ENCODE results near the gene C6orf89.

C6orf89 gene

GRCh38 chr6:36928547-36928918 is 42.8 kb downstream of the C6orf89 start:
- peaks cover 26% of the 10 kb centered on the region for H3K4me1 ChIP-seq (ENCODE audit: insufficient read depth, low read length, poor library complexity, severe bottlenecking)
- no peak overlapping the region for H3K4me3 ChIP-seq (ENCODE audit: low read length, poor library complexity, severe bottlenecking)
- H2AFZ ChIP-seq (ENCODE audit: low read length): no peak overlapping the region
- H3K9ac ChIP-seq (ENCODE audit: low read depth, low read length, poor library complexity, severe bottlenecking): no peak overlapping the region
- H3K36me3 ChIP-seq (ENCODE audit: insufficient read depth, low read length): no peaks in the 10 kb centered on the region; the same call in 1 of the 2 replicates
- H3F3A ChIP-seq (ENCODE audit: low read depth): no peaks in the 10 kb centered on the region
- no peaks in the 10 kb centered on the region for H3K9me2 ChIP-seq (replicated peaks; ENCODE audit: low read depth, low read length)
- no peaks in the 10 kb centered on the region for H3K79me2 ChIP-seq (ENCODE audit: insufficient read depth, low read length)
- no peaks in the 10 kb centered on the region for H3K9me3 ChIP-seq (ENCODE audit: insufficient read depth, low read depth, low read length)
- no peak for TF ChIP-seq EZH2phosphoT487 (IDR thresholded peaks at IDR 0.05; ENCODE audit: borderline replicate concordance)
- no peak for TF ChIP-seq CTCF (conservative IDR thresholded peaks at IDR 0.05; ENCODE audit: low read length)
- no peaks in the 10 kb centered on the region for H3K27me3 ChIP-seq (ENCODE audit: insufficient read depth, low read length, poor library complexity, severe bottlenecking)
- no peaks in the 10 kb centered on the region for H4K20me1 ChIP-seq (ENCODE audit: insufficient read depth, low read length, poor library complexity, severe bottlenecking)
- no peak overlapping the region for H3K4me2 ChIP-seq (ENCODE audit: low read depth, low read length, poor library complexity, severe bottlenecking)

- H3K36me3 ChIP-seq (ENCODE audit: insufficient read depth, low read length): no peaks in the 10 kb centered on the region
- no peaks in the 10 kb centered on the region for H4K20me1 ChIP-seq (ENCODE audit: insufficient read depth, low read length, poor library complexity, severe bottlenecking)
- no peaks in the 10 kb centered on the region for H3K79me2 ChIP-seq (ENCODE audit: insufficient read depth, low read length)
- no peak overlapping the region for H2AFZ ChIP-seq (ENCODE audit: low read length)
- no peak for TF ChIP-seq CTCF (conservative IDR thresholded peaks at IDR 0.05; ENCODE audit: low read length)
- TF ChIP-seq EZH2phosphoT487 (IDR thresholded peaks at IDR 0.05; ENCODE audit: borderline replicate concordance): no peak
- no peaks in the 10 kb centered on the region for H3F3A ChIP-seq (ENCODE audit: low read depth)
- H3K9me3 ChIP-seq (ENCODE audit: insufficient read depth, low read depth, low read length): no peaks in the 10 kb centered on the region
- no peak overlapping the region for H3K4me3 ChIP-seq (ENCODE audit: low read length, poor library complexity, severe bottlenecking)
- no peaks in the 10 kb centered on the region for H3K27me3 ChIP-seq (ENCODE audit: insufficient read depth, low read length, poor library complexity, severe bottlenecking)
- peaks cover 20% of the 10 kb centered on the region for H3K4me1 ChIP-seq (ENCODE audit: insufficient read depth, low read length, poor library complexity, severe bottlenecking)
- H3K9me2 ChIP-seq (replicated peaks; ENCODE audit: low read depth, low read length): no peaks in the 10 kb centered on the region
- no peak overlapping the region for H3K9ac ChIP-seq (ENCODE audit: low read depth, low read length, poor library complexity, severe bottlenecking)
- no peak overlapping the region for H3K4me2 ChIP-seq (ENCODE audit: low read depth, low read length, poor library complexity, severe bottlenecking)
Measured at GRCh38 chr6:36929152-36929551, 43.4 kb downstream of the C6orf89 start.

GRCh38 chr6:36929607-36930006 is 43.9 kb downstream of the C6orf89 start:
- Histone ChIP-seq H3K4me1 (ENCODE audit: insufficient read depth, low read length, poor library complexity, severe bottlenecking) (peaks cover 16% of the 10 kb centered on the region), H3K4me2 (ENCODE audit: low read depth, low read length, poor library complexity, severe bottlenecking) (no peak overlapping the region)

More at GRCh38 chr6:36929607-36930006, 43.9 kb downstream of the C6orf89 start:
- no peaks in the 10 kb centered on the region for H3K79me2 ChIP-seq (ENCODE audit: insufficient read depth, low read length)
- H3K9ac ChIP-seq (ENCODE audit: low read depth, low read length, poor library complexity, severe bottlenecking): no peak overlapping the region
- H4K20me1 ChIP-seq (ENCODE audit: insufficient read depth, low read length, poor library complexity, severe bottlenecking): no peaks in the 10 kb centered on the region
- H3F3A ChIP-seq (ENCODE audit: low read depth): no peaks in the 10 kb centered on the region
- no peaks in the 10 kb centered on the region for H3K9me3 ChIP-seq (ENCODE audit: insufficient read depth, low read depth, low read length)
- TF ChIP-seq EZH2phosphoT487 (IDR thresholded peaks at IDR 0.05; ENCODE audit: borderline replicate concordance): no peak
- TF ChIP-seq CTCF (conservative IDR thresholded peaks at IDR 0.05; ENCODE audit: low read length): no peak
- H3K27me3 ChIP-seq (ENCODE audit: insufficient read depth, low read length, poor library complexity, severe bottlenecking): no peaks in the 10 kb centered on the region
- no peaks in the 10 kb centered on the region for H3K9me2 ChIP-seq (replicated peaks; ENCODE audit: low read depth, low read length)
- no peak overlapping the region for H3K4me3 ChIP-seq (ENCODE audit: low read length, poor library complexity, severe bottlenecking)
- no peaks in the 10 kb centered on the region for H3K36me3 ChIP-seq (ENCODE audit: insufficient read depth, low read length)
- no peak overlapping the region for H2AFZ ChIP-seq (ENCODE audit: low read length)

Data from Loucy (cell line).